ENCODE data around the gene LAMC3.

- TF ChIP-seq POLR2A (IDR thresholded peaks at IDR 0.05; ENCODE audit: low read depth, low read length) (no peak), TAF1 (IDR thresholded peaks at IDR 0.05; ENCODE audit: low read depth, low read length) (no peak), POLR2AphosphoS5 (IDR thresholded peaks at IDR 0.05; ENCODE audit: low read depth, low read length) (no peak)
Observed at GRCh38 chr9:131138676-131139075, 129.7 kb downstream of the LAMC3 start.
